GM21619 (cell line): ENCODE measurements around the gene ITSN2.
"Not testable (repeated sequence)": the region's sequence is repeated elsewhere in the genome, so short reads cannot be mapped to it uniquely, and the experiment has no call there.

Experiments
- ATAC-seq: cut with Tn5 transposase; IDR thresholded peaks from one replicate; pipeline ENCODE4 v1.9.1; 2021; ENCODE audit not compliant: unreplicated experiment

Gene ITSN2

GRCh38 chr2:24360050-24360962, at the start of gene ITSN2:
TSS of gene ITSN2 (minus strand) at chr2:24360536. CDS start at chr2:24328082, 32,454 bp downstream.
- peak; percentile 76 for ATAC-seq

GRCh38 chr2:24409171-24409570, 48.8 kb upstream of the ITSN2 start:
- no peak for ATAC-seq

- ATAC-seq, result not testable (repeated sequence)
Measured at GRCh38 chr2:24408704-24409103, 48.4 kb upstream of the ITSN2 start.

DNA sequence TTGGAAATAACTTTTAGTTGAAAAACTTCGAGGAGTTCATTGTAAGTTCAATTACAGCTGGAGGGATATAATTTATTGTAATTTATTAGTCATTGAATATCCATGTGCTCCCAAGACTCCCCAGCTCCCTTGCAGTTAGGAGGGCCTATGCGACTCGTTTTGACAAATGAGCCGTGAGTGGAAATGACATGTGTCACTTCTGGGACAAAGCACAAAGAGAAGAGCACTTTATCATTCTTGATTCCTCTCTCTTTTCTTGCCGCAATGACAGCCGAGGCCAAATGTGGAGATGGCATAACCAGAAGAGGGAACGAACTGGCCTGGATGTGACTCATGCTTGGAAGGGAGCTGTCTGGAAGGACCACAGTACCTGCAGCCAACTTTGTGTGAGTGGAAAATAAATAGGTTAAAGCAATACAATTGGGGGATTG, 44.2 kb upstream of the ITSN2 start:
- ATAC-seq, result no peak

GRCh38 chr2:24403832-24404212, 43.5 kb upstream of the ITSN2 start:
- no peak for ATAC-seq

DNA sequence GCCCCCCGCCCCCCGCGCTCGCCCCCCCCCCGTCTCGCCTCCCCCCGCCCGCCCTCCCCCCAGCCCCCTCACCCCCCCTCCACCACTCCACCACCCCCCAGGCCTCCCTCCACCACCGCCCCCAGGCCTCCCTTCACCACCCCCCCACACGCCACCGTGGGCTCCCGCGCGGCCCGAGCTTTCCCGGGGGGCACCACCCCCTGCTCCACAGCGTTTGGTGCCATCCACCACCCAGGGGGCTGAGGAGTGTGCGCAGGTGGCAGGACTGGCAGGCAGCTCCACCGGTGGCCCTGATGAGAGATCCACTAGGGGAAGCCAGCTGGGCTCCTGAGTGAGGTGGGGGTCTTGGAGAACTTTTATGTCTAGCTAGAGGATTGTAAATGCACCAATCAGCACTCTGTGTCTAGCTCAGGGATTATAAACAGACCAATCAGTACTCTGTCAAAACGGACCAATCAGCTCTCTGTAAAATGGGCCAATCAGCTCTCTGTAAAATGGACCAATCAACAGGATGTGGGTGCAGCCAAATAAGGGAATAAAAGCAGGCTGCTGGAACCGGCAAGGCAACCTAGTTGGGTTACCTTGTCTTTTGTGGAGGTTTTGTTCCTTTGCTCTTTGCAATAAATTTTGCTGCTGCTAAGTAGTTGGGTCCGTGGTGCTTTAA, 43.0 kb upstream of the ITSN2 start:
- no peak for ATAC-seq

GRCh38 chr2:24402242-24403097, 42.1 kb upstream of the ITSN2 start:
- ATAC-seq, result no peak

DNA sequence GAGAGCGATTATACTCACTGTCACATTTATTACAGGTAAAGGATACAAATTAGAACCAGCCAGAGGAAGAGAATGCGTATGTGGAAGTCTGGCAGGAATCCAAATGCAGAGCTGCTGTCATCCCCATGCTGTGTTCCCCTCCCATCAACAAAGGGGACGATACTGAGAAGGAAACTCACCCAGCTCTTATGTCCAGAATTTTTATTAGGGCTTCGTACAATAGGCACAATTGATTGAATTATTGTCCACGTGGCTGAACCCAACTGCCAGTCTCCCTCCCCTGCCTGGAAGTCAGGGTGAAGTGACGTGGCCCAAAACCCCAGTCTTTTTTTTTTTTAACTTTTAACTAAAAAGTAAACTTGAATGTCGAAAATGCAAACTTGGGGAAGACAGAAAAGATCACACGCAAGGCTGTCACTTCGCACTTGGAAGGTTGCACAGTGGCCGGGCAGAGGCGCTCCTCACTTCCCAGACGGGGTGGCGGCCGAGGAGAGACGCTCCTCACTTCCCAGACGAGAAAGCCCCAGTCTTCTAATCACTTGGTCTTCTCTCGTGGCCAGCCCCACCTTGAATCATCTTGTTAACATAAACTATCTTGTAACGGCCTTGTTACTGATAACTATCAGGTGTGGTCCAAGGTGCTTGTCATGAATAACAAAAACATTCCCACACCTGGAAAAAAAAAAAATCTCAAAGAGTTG, 40.0 kb upstream of the ITSN2 start:
- ATAC-seq, result no peak

DNA sequence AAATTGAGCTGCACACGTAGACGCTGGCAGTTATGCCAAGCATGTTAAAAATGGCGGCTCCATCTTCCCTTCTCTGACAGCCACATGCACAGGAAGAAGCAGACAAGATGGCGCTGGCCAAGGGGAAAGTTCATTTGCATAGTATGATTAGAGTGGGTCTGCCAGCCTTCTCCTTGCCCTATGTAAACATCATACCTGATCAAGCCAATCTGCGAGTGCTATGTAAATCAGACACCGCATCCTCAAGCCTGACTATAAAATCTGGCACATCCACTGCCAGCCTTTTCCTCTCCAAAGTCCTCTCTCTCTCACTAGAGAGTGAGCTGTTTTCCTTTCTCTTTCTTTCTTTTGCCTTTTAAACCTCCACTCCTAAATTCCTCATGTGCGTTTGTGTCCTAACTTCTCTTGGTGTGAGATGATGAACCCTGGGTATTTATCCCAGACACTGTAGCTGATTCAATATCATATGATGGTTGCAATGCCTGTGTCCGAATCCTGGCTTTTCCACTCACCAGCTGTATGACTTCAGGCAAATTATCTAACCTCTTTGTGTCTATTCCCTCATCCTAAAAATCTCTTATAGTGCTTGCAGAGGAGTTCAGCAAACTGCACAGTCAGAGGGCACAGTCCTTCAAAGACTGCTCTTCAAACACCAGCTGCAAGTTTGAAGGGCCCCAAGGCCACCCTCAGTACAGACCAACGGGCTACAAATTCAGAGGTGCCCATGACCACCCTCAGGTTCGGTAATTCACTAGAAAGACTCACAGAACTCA, 39.3 kb upstream of the ITSN2 start:
- ATAC-seq, result no peak

GRCh38 chr2:24394998-24395397, 34.7 kb upstream of the ITSN2 start:
- no peak for ATAC-seq

- ATAC-seq, result no peak
Measured at GRCh38 chr2:24392542-24393059, 32.3 kb upstream of the ITSN2 start.

- no peak for ATAC-seq
Measured at GRCh38 chr2:24385366-24385765, 25.0 kb upstream of the ITSN2 start.

DNA sequence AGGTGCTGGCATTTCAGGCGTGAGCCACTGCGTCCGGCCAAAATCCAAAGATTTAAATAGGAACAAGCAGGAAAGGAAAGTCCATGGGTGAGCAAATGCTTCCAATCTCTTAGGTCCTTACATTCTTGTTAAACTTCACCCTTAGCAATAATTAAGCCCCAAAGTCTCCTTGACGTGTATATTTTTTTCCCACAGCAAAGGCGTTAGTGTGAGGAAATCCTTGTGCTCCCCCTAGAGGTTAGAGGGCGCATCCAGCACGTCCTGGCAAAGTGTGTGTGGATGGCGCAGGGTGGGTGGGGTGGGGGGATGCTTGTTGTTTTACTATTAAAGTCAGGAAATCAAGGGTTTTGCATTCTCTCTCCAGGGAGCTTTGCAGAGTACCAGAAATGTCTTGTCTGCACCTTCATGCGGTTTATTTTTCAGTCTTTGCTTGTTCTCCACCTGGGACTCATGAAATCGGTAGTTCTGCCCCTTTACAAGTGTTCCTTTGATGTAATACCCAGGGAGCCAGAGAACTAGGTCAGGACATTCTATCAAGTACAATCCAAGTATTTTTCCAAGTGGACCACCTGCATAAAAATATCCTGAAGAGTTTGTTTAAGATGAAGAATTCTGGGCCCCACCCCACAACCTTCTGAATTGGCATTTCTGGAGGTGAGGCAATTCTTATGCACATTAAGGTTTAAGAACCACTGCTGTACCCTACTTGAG, 22.2 kb upstream of the ITSN2 start:
- ATAC-seq, result no peak

DNA sequence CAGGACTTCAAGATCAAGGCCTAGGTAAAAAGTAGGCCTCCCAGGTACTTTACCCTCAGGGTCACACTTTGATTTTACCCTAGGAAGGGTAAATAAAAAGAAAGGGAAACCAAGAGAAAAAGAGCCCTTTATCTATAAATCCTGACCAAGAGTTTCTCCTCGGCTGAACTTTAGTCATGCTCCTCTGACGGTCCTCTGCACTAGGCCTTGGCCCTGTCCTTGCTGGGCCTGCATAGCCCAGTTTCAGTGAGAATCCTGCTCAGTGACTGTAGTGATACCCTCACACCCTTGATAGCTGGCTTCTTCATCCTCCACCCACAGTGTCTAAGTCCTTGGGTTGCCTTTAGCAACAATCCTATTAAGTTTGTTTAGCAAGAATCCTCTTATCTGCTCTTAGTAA, 20.5 kb upstream of the ITSN2 start:
- ATAC-seq, result no peak

GRCh38 chr2:24375349-24376087, 15.2 kb upstream of the ITSN2 start:
- ATAC-seq, result no peak

DNA sequence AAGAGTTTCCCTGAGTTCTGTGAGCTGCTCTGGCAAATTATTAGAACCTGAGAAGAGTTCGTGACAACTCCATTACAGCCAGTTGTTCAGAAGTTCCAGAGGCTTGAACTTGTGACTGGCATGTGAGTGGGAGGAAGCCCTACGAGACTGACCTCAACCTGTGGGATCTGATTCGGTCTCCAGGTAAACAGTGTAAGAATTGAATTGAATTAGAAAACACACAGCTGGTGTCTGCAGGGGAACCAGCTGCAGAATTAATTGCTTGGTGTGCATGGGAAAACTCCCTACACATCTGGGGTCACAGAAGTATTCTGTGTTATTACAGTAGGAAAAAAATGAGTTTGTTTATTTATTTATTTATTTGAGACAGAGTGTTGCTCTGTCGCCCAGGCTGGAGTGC, 14.0 kb upstream of the ITSN2 start:
- ATAC-seq, result no peak

GRCh38 chr2:24372033-24372432, 11.7 kb upstream of the ITSN2 start:
- ATAC-seq, result no peak

DNA sequence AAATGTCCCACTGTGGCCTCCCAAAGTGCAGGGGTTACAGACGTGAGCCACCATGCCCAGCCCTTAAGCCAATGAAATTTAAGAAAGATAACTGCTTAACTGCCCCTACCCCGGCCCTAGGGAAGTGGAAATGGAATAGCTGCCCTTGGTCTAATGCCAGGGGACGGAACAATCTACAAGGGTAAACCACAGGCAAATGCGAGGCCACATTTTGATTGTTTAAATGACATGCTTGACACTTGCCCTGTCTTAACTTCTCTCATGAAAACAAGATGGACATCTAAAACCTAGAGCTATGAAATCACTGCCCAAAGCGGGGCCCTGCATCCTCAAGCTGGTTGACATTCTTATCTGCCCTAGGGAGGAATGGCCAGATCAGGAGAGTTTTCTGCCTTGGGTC, 5.5 kb upstream of the ITSN2 start:
- no peak for ATAC-seq
